CD4-positive, alpha-beta memory T cell (primary cell): ENCODE measurements around the gene RYR1. TPM values are rescaled to one million over a fixed set of nuclear protein-coding genes. Genes with fewer than 3 reads are reported as not detected.
A peak's percentile ranks its signal among the peaks of the same experiment; 100 is the strongest.

Experiments used
- CTCF ChIA-PET: fragments of 350-600 bp; sonication (Branson Sonifier 250); formaldehyde crosslinking; loops from one replicate; lab custom pipeline; 2021; ENCODE audit warnings: inconsistent platforms; ENCODE audit not compliant: partially characterized antibody; lab: Charles Lee
- POLR2A ChIA-PET: fragments of 350-600 bp; sonication (Branson Sonifier 250); formaldehyde crosslinking; loops from one replicate; lab custom pipeline; 2021; ENCODE audit not compliant: partially characterized antibody; lab: Charles Lee
- DNase-seq, 5 donors: peaks; one replicate each; pipeline versions ENCODE4 v3.0.0 to v3.0.0-alpha.2; 2020 to 2022; ENCODE audit warnings: mixed read lengths in 1 of 5
- H3K27ac ChIP-seq: one replicate; pipeline ENCODE4 v1.7.0; 2013; ENCODE audit warnings: low read depth, low read length
- H3K27me3 ChIP-seq: 2 replicates; pipeline ENCODE4 v1.7.0; 2013; ENCODE audit warnings: mild to moderate bottlenecking, low read length, moderate library complexity; ENCODE audit not compliant: insufficient read depth
- H3K36me3 ChIP-seq: 2 replicates; pipeline ENCODE4 v1.7.0; 2013; ENCODE audit warnings: mild to moderate bottlenecking, low read length, moderate library complexity; ENCODE audit not compliant: insufficient read depth
- H3K4me1 ChIP-seq: 2 replicates; pipeline ENCODE4 v1.7.0; 2013; ENCODE audit warnings: mild to moderate bottlenecking, low read length, moderate library complexity; ENCODE audit not compliant: insufficient read depth
- H3K4me3 ChIP-seq, 2 donors: one replicate each; pipeline ENCODE4 v1.7.0; 2013; ENCODE audit warnings: low read length in 2 of 2, mild to moderate bottlenecking in 1 of 2
- H3K9me3 ChIP-seq, 2 donors: one replicate each; pipeline ENCODE4 v1.7.0; 2013; ENCODE audit warnings: low read length in 2 of 2, control low read depth in 1 of 2; ENCODE audit not compliant: control insufficient read depth in 1 of 2
- H3K27ac Mint-ChIP-seq, 7 donors: one replicate each; pipeline ENCODE4 v1.8.0; 2020 to 2021; ENCODE audit warnings: mixed read lengths in 7 of 7, mild to moderate bottlenecking in 6 of 7, inconsistent platforms in 3 of 7, moderate library complexity in 3 of 7
- H3K27me3 Mint-ChIP-seq, 2 donors: one replicate each; pipeline ENCODE4 v1.8.0; 2020 to 2021; ENCODE audit warnings: mixed read lengths in 2 of 2
- H3K36me3 Mint-ChIP-seq, 2 donors: one replicate each; pipeline ENCODE4 v1.8.0; 2020 to 2021; ENCODE audit warnings: mixed read lengths in 2 of 2, inconsistent platforms in 1 of 2, mild to moderate bottlenecking in 1 of 2
- H3K4me1 Mint-ChIP-seq, 4 donors: one replicate each; pipeline ENCODE4 v1.8.0; 2020 to 2021; ENCODE audit warnings: mixed read lengths in 4 of 4, mild to moderate bottlenecking in 1 of 4
- H3K4me3 Mint-ChIP-seq, 8 donors: one replicate each; pipeline ENCODE4 v1.8.0; 2020 to 2021; ENCODE audit warnings: mixed read lengths in 8 of 8, mild to moderate bottlenecking in 7 of 8, moderate library complexity in 6 of 8, inconsistent platforms in 3 of 8
- H3K9me3 Mint-ChIP-seq, 8 donors: one replicate each; pipeline ENCODE4 v1.8.0; 2020 to 2021; ENCODE audit warnings: mixed read lengths in 8 of 8, mild to moderate bottlenecking in 5 of 8, inconsistent platforms in 3 of 8, moderate library complexity in 1 of 8
- intact Hi-C: fragments of 100-400 bp; cut with micrococcal nuclease; formaldehyde crosslinking; loops from one replicate; pipeline ENCODE4 v1.15.1; 2023
- polyA plus RNA-seq, 2 donors: library from polyadenylated mRNA; unstranded; fragments of 300-500 nt; fragmentation: Illumina TruSeq; gene quantifications; one replicate each; pipeline ENCODE4 v1.2.3, GENCODE V29; 2021
- total RNA-seq, 2 experiments: library from RNA; stranded (reverse); gene quantifications; one replicate each; pipeline ENCODE4 v1.2.3, GENCODE V29; 2021

RYR1 gene
- total and polyA plus RNA-seq, 4 experiments from 2014 or later = 0.02 to 6.2 (median 2.7) TPM

DNA sequence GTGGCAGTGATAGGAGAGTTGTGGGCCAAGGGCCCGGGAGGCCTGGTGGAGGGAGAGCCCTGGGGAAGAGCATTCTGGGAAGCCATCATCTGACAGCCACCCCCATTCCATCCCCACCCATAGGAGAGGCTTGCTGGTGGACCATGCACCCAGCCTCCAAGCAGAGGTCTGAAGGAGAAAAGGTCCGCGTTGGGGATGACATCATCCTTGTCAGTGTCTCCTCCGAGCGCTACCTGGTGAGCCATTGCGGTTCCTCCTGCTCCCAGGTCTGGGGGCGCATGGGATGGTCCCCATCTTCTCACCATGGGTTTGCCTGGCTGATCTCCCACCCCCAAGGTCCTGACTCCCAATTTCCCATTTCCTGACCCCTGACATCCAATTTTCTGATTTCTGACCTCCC, 10.5 kb downstream of the RYR1 start:
- intact Hi-C loops = no loop called here
- H3K27me3 ChIP-seq = no peaks in the 10 kb centered on the region
- H3K27ac ChIP-seq = no peak overlapping the region
- no peak overlapping the region for H3K27ac Mint-ChIP-seq
- no peak overlapping the region for H3K4me3 ChIP-seq
- no peaks in the 10 kb centered on the region for H3K4me1 ChIP-seq
- H3K4me1 Mint-ChIP-seq = peaks cover 0 to 4% (median 0%) of the 10 kb centered on the region in 4 donors
- H3K9me3 Mint-ChIP-seq = peaks cover 0 to 2% (median 0%) of the 10 kb centered on the region in 8 donors
- H3K9me3 ChIP-seq = no peaks in the 10 kb centered on the region
- no peak for DNase-seq
- peaks cover 0 to 9% of the 10 kb centered on the region in 2 donors for H3K27me3 Mint-ChIP-seq
- POLR2A ChIA-PET = no interaction called here
- H3K4me3 Mint-ChIP-seq = no peak overlapping the region
- no peaks in the 10 kb centered on the region for H3K36me3 Mint-ChIP-seq
- CTCF ChIA-PET = no interaction called here
- H3K36me3 ChIP-seq = no peaks in the 10 kb centered on the region

DNA sequence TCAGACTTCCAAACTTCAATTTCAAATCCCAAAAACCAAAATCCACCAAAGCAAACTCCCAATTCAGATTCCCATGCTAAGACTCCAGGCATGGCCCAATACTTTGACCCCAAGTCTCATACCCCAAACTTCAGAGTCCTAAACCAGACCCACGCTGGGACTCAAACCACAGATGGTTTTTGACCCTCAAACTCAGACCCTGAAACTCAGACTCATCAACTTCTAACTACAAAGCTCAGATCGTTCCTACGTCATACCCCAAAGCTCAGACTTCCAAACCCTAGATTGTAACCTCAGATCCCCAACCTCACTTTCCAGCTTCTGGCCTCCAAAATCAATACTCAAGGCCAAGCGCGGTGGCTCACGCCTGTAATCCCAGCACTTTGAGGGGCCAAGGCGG, 11.9 kb downstream of the RYR1 start:
- no peak overlapping the region for H3K27ac ChIP-seq
- H3K27me3 ChIP-seq = no peaks in the 10 kb centered on the region
- H3K4me1 Mint-ChIP-seq = peaks cover 0 to 4% (median 0%) of the 10 kb centered on the region in 4 donors
- no peaks in the 10 kb centered on the region for H3K4me1 ChIP-seq
- DNase-seq = no peak
- no peaks in the 10 kb centered on the region for H3K36me3 Mint-ChIP-seq
- no peaks in the 10 kb centered on the region for H3K9me3 ChIP-seq
- no peak overlapping the region for H3K4me3 Mint-ChIP-seq
- no peak overlapping the region for H3K4me3 ChIP-seq
- ChIA-PET POLR2A (no interaction called here), CTCF (no interaction called here)
- H3K27me3 Mint-ChIP-seq = peaks cover 0 to 9% of the 10 kb centered on the region in 2 donors
- intact Hi-C loops = no loop called here
- no peaks in the 10 kb centered on the region for H3K36me3 ChIP-seq
- H3K27ac Mint-ChIP-seq = peak overlapping the region in 1 of 7 donors; percentile 13
- peaks cover 0 to 4% (median 0%) of the 10 kb centered on the region in 8 donors for H3K9me3 Mint-ChIP-seq

DNA sequence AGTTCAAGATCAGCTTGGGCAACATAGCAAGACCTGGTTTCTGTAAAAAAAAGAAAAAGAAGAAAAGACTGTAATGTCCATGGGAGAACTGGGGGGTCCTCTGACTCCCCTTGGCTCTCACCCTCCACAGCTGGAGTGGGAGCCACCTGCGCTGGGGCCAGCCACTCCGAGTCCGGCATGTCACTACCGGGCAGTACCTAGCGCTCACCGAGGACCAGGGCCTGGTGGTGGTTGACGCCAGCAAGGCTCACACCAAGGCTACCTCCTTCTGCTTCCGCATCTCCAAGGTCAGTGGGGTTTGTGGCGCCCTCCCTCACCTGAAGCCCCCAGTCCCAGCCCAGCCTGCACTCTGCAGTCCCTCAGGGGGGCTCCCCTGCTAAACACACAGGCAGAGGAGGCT, 14.7 kb downstream of the RYR1 start:
- H3K27ac ChIP-seq = no peak overlapping the region
- H3K27me3 Mint-ChIP-seq = peaks cover 0 to 4% of the 10 kb centered on the region in 2 donors
- no peaks in the 10 kb centered on the region for H3K36me3 Mint-ChIP-seq
- ChIA-PET POLR2A (interaction anchor here (0.6 kb wide), 1 partner anchor 35 kb away, joined by 3 read pairs; no protein-coding TSS in a partner anchor), CTCF (no interaction called here)
- no peak for DNase-seq
- no peaks in the 10 kb centered on the region for H3K36me3 ChIP-seq
- intact Hi-C loops = no loop called here
- no peak overlapping the region for H3K27ac Mint-ChIP-seq
- H3K4me1 ChIP-seq = no peaks in the 10 kb centered on the region
- no peak overlapping the region for H3K4me3 Mint-ChIP-seq
- H3K9me3 ChIP-seq = no peaks in the 10 kb centered on the region
- peaks cover 0 to 4% (median 0%) of the 10 kb centered on the region in 8 donors for H3K9me3 Mint-ChIP-seq
- peaks cover 0 to 4% (median 0%) of the 10 kb centered on the region in 4 donors for H3K4me1 Mint-ChIP-seq
- no peaks in the 10 kb centered on the region for H3K27me3 ChIP-seq
- H3K4me3 ChIP-seq = no peak overlapping the region

DNA sequence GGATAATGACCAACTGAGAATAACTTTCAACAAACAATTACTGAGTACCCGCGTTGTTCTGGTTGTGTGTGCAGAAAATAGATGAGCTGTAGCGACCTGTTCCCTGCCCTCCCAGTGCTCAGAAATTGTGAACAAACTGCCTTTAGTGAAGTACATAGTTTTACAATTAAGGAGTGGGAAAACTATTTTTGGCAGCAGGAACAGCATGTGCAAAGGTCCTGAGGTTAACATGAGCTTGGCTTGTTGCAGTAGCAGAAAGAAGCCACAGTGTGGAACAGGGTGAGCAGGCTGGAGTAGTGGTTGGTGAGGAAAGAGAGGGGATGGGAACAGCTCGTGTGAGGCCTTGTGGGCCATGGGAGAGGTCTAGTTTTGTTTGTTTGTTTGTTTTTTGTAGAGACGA, 16.0 kb downstream of the RYR1 start:
- Histone ChIP-seq H3K27ac (no peak overlapping the region), H3K4me1 (no peaks in the 10 kb centered on the region), H3K27me3 (no peaks in the 10 kb centered on the region), H3K4me3 (no peak overlapping the region), H3K36me3 (no peaks in the 10 kb centered on the region), H3K9me3 (no peaks in the 10 kb centered on the region)
- CTCF ChIA-PET = no interaction called here
- Mint-ChIP-seq H3K4me1 (peaks cover 0 to 4% (median 0%) of the 10 kb centered on the region in 4 donors), H3K9me3 (peaks cover 0 to 4% (median 0%) of the 10 kb centered on the region in 8 donors), H3K4me3 (no peak overlapping the region), H3K27me3 (peaks cover 0 to 4% of the 10 kb centered on the region in 2 donors), H3K27ac (no peak overlapping the region), H3K36me3 (no peaks in the 10 kb centered on the region)
- intact Hi-C loops = no loop called here
- no peak for DNase-seq
- POLR2A ChIA-PET = no interaction called here

DNA sequence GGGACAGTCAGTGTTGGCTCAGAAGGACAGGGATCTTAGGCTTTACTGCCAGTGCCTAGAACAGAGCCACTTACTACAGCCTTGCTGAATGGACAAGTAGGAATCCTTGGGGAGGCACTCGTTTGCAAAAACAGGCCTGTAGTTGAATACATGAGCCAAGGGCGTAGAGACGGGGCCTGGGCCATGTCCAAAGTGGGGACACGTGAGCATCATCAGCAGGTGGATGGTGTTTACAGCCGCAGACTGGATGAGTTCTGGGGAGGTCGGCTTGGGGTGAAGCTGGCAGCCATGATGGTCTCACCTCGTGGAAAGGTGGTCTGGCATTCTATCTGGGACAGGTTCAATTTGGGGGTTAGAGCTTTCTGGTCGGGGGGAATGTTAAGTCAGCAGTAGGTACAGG, 17.5 kb downstream of the RYR1 start:
- H3K36me3 ChIP-seq = no peaks in the 10 kb centered on the region
- POLR2A ChIA-PET = no interaction called here
- H3K27ac ChIP-seq = no peak overlapping the region
- Mint-ChIP-seq H3K4me1 (no peaks in the 10 kb centered on the region), H3K36me3 (no peaks in the 10 kb centered on the region), H3K9me3 (peaks cover 0 to 4% (median 0%) of the 10 kb centered on the region in 8 donors), H3K27me3 (peaks cover 0 to 2% of the 10 kb centered on the region in 2 donors), H3K4me3 (no peak overlapping the region), H3K27ac (no peak overlapping the region)
- intact Hi-C loops = no loop called here
- no peaks in the 10 kb centered on the region for H3K4me1 ChIP-seq
- CTCF ChIA-PET = no interaction called here
- H3K27me3 ChIP-seq = no peaks in the 10 kb centered on the region
- no peak for DNase-seq
- H3K4me3 ChIP-seq = no peak overlapping the region
- H3K9me3 ChIP-seq = no peaks in the 10 kb centered on the region

DNA sequence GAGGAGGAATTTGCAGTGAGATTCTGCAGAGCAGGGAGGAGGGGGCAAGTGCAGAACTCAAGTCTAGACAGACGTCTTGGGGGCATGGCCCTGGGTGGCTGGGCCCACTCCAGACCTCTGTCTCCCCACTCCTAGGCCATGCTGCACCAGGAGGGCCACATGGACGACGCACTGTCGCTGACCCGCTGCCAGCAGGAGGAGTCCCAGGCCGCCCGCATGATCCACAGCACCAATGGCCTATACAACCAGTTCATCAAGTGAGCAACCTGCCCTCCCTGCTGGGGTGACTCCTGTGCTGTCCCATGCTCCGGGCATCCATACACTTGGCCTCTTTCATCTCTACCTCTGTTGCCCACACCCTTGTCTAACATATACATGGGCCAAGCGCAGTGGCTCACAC, 18.1 kb downstream of the RYR1 start:
- CTCF ChIA-PET = no interaction called here
- no peaks in the 10 kb centered on the region for H3K36me3 ChIP-seq
- Mint-ChIP-seq H3K27me3 (peaks cover 0 to 2% of the 10 kb centered on the region in 2 donors), H3K4me1 (no peaks in the 10 kb centered on the region), H3K4me3 (no peak overlapping the region), H3K27ac (no peak overlapping the region), H3K9me3 (peaks cover 0 to 4% (median 0%) of the 10 kb centered on the region in 8 donors), H3K36me3 (no peaks in the 10 kb centered on the region)
- intact Hi-C loops = no loop called here
- POLR2A ChIA-PET = no interaction called here
- H3K4me1 ChIP-seq = no peaks in the 10 kb centered on the region
- no peak overlapping the region for H3K4me3 ChIP-seq
- H3K27me3 ChIP-seq = no peaks in the 10 kb centered on the region
- DNase-seq = no peak
- no peak overlapping the region for H3K27ac ChIP-seq
- no peaks in the 10 kb centered on the region for H3K9me3 ChIP-seq

DNA sequence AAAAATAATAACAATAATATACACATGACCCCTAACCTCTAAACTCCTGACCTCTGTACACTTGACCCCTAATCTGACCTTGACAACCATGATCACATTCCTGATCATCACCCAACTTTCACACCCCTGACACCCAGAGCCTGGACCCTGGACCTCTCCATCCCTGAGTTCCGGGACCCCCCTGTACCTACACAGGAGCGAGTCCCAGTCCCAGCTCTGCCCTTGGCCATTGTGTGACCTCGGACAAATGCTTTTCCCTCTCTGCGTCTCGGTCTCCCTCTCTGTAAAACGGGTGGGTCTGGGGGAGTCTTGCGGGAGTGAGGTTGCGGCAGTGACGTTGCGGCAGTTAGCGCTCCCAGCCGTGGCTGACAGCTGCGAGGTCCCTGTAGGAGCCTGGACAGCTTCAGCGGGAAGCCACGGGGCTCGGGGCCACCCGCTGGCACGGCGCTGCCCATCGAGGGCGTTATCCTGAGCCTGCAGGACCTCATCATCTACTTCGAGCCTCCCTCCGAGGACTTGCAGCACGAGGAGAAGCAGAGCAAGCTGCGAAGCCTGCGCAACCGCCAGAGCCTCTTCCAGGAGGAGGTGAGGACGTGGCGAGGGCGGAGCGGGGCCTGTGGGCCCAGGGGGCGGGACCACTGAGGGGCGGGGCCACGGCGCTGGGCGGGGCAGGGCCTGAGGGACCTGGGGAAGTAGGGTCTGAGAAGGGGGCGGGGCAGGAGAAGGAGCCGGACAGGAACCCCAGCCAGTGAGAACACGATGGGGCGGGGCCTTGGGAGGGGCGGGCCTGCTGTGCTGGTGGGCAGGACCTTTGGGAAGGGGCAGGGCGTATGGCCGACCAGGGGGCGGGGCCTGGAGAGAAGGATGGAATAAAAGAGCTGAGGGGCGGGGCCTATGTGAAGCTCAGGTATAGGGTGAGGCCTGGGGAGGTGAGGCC, 19.2 kb downstream of the RYR1 start:
- Mint-ChIP-seq H3K9me3 (peaks cover 0 to 4% (median 0%) of the 10 kb centered on the region in 8 donors), H3K4me3 (no peak overlapping the region), H3K36me3 (no peaks in the 10 kb centered on the region), H3K4me1 (no peaks in the 10 kb centered on the region), H3K27ac (peak overlapping the region in 1 of 7 donors; percentile 53), H3K27me3 (peaks cover 0 to 2% of the 10 kb centered on the region in 2 donors)
- Histone ChIP-seq H3K9me3 (no peaks in the 10 kb centered on the region), H3K4me3 (no peak overlapping the region), H3K36me3 (no peaks in the 10 kb centered on the region), H3K4me1 (no peaks in the 10 kb centered on the region), H3K27me3 (no peaks in the 10 kb centered on the region), H3K27ac (no peak overlapping the region)
- no peak for DNase-seq
- ChIA-PET CTCF (no interaction called here), POLR2A (no interaction called here)
- intact Hi-C loops = no loop called here
